Stomach (tissue), 9 donors: ENCODE measurements around the gene FZD4. TPM values are rescaled to one million over a fixed set of nuclear protein-coding genes. Genes with fewer than 3 reads are reported as not detected.

Experiments used
- DNase-seq, 2 donors: peaks; one replicate each; pipeline versions ENCODE4 v3.0.0 to v3.0.0-alpha.2; 2013 to 2019
- H3K27ac ChIP-seq, 5 donors: fragments of 200-600 bp in 4 of 5; sonication (generic) in 4 of 5; one replicate each; pipeline ENCODE4 v1.5.1; 2013 to 2019; ENCODE audit warnings: mild to moderate bottlenecking in 1 of 5, moderate library complexity in 1 of 5
- H3K27me3 ChIP-seq, 3 donors: fragments of 200-600 bp; sonication (generic); one replicate each; pipeline ENCODE4 v1.5.1; 2017 to 2019; ENCODE audit warnings: mixed run types in 1 of 3
- H3K36me3 ChIP-seq, 4 donors: fragments of 200-600 bp; sonication (generic); 1 replicate in 3 of 4; 2 replicates in 1 of 4; pipeline ENCODE4 v1.5.1; 2016 to 2019
- H3K4me1 ChIP-seq, 4 donors: fragments of 200-600 bp; sonication (generic); one replicate each; pipeline ENCODE4 v1.5.1; 2016 to 2019
- H3K4me3 ChIP-seq, 4 donors: fragments of 200-600 bp; sonication (generic) in 3 of 4; one replicate each; pipeline ENCODE4 v1.5.1; 2016 to 2019; ENCODE audit warnings: mild to moderate bottlenecking in 1 of 4
- H3K9me3 ChIP-seq, 4 donors: fragments of 200-600 bp; sonication (generic); one replicate each; pipeline ENCODE4 v1.5.1; 2016 to 2019
- CTCF ChIP-seq, 7 experiments: fragments of 450-650 bp in 4 of 7; fragments of 200-600 bp in 3 of 7; sonication (generic) in 3 of 7; IDR thresholded peaks; one replicate each; pipeline ENCODE4 v1.5.1; 2016 to 2019; ENCODE audit warnings: antibody characterized with exemption in 7 of 7, control low read depth in 2 of 7, mild to moderate bottlenecking in 1 of 7
- EP300 ChIP-seq: sonication (generic); formaldehyde crosslinking; IDR thresholded peaks from one replicate; pipeline ENCODE4 v1.6.1; 2017; ENCODE audit warnings: antibody characterized with exemption
- POLR2A ChIP-seq, 4 donors: fragments of 450-650 bp; IDR thresholded peaks; one replicate each; pipeline ENCODE4 v1.6.1; 2016; ENCODE audit warnings: antibody characterized with exemption in 4 of 4, control low read depth in 2 of 4, mild to moderate bottlenecking in 1 of 4, moderate library complexity in 1 of 4
- POLR2AphosphoS5 ChIP-seq, 3 donors: sonication (generic); formaldehyde crosslinking; IDR thresholded peaks; one replicate each; pipeline ENCODE4 v1.6.1; 2016; ENCODE audit warnings: antibody characterized with exemption in 3 of 3
- WGBS, 5 donors: extraction: QIAGEN DNeasy Blood & Tissue Kit in 3 of 5; methylation state at CpG; one replicate each; pipeline versions ENCODE4 v1.1.5 to v1.1.7; 2013 to 2018; 5-methylcytosine and 5-hydroxymethylcytosine counted together
- intact Hi-C: fragments of 100-400 bp; cut with DNase I; formaldehyde crosslinking; loops from one replicate; pipeline ENCODE4 v1.15.1; 2023; ENCODE audit warnings: low total_unique reads
- polyA plus RNA-seq, 3 donors: library from polyadenylated mRNA; stranded (reverse); fragments of 200-250 nt; gene quantifications; one replicate each; pipeline ENCODE4 v1.2.3, GENCODE V29; 2013
- total RNA-seq, 5 donors: library from RNA; depleted of rRNA; stranded (reverse); fragments of >200 nt; gene quantifications; one replicate each; pipeline versions ENCODE4 v1.1.0 to v1.2.3, GENCODE V29; 2014 to 2016
- donor health status: healthy with polysubstance abuse.
- donor health status: Bipolar disorder and iron deficiency.
- donor health status: healthy.

Gene FZD4
- total and polyA plus RNA-seq, 8 donors, result 2.4 to 55.8 (median 12.0) TPM

GRCh38 chr11:86990515-86990914, 35.3 kb upstream of the FZD4 start:
- WGBS, 5 donors, result 53 to 70% (median 63%) methylated on average over 3 of the region's 3 CpGs
- no peak for DNase-seq
- TF ChIP-seq CTCF (IDR thresholded peaks at IDR 0.05) (no peak), POLR2A (IDR thresholded peaks at IDR 0.05) (no peak), EP300 (no peak), POLR2AphosphoS5 (IDR thresholded peaks at IDR 0.05) (no peak)
- H3K9me3 ChIP-seq, result no peaks in the 10 kb centered on the region
- H3K4me3 ChIP-seq, result no peak overlapping the region
- peaks cover 0 to 11% (median 0%) of the 10 kb centered on the region in 4 donors for H3K4me1 ChIP-seq
- intact Hi-C loops, result no loop called here
- H3K36me3 ChIP-seq, result no peaks in the 10 kb centered on the region
- no peak overlapping the region for H3K27ac ChIP-seq
- H3K27me3 ChIP-seq, result no peaks in the 10 kb centered on the region

DNA sequence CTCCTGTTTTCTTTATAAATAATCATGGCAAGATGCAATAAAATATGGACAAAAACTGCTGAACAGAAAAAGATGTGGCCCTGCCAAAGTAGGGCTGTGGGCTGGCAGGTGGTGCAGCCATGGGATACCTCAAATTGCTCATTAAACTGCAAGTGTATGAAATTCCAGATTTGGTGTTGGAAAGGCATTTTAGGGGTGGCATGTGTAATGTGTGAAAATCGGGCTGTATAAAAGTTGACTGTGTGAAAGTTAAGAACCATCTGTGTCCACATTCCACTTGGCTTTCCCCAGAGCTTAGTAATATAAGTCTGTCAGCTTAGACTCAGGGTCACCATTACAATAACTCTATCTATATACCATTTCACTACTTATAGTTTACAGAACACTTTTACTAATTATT, 34.8 kb upstream of the FZD4 start:
- no peak for DNase-seq
- intact Hi-C loops, result no loop called here
- H3K36me3 ChIP-seq, result no peaks in the 10 kb centered on the region
- peaks cover 0 to 11% (median 0%) of the 10 kb centered on the region in 4 donors for H3K4me1 ChIP-seq
- no peak overlapping the region for H3K27ac ChIP-seq
- H3K27me3 ChIP-seq, result no peaks in the 10 kb centered on the region
- H3K9me3 ChIP-seq, result no peaks in the 10 kb centered on the region
- H3K4me3 ChIP-seq, result no peak overlapping the region
- WGBS, 5 donors, result 24 to 35% (median 28%) methylated on average over 1 of the region's 1 CpG
- TF ChIP-seq EP300 (no peak), POLR2AphosphoS5 (IDR thresholded peaks at IDR 0.05) (no peak), CTCF (IDR thresholded peaks at IDR 0.05) (no peak), POLR2A (IDR thresholded peaks at IDR 0.05) (no peak)

DNA sequence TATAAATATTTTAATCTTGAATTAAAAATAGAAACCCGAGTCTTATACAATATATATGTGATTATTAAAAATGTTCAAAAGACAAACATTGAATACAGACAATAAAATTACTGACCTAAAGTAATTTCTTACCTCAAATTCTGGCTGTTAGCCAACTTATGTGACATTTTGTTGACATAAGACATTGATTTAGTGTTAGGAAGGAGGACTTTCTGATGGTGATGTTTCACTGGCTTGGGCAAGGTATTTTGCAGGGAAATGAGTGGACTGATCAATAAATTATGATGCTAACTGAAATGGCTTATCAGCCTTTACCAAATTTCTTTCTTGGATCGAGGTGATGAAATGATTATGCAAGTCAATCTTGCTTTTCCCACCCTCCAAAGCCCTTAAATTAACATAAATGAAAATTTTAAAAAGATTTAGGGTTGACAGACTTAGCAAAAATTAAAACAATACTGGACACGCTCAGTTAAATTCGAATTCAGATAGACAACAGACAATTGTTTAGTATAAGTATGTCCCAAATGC, 33.2 kb upstream of the FZD4 start:
- intact Hi-C loops, result no loop called here
- Histone ChIP-seq H3K9me3 (no peaks in the 10 kb centered on the region), H3K4me3 (no peak overlapping the region), H3K36me3 (no peaks in the 10 kb centered on the region), H3K4me1 (peaks cover 0 to 11% (median 0%) of the 10 kb centered on the region in 4 donors), H3K27ac (no peak overlapping the region), H3K27me3 (no peaks in the 10 kb centered on the region)
- DNase-seq, result no peak
- WGBS, 5 donors, result 63 to 77% (median 72%) methylated on average over 4 of the region's 4 CpGs
- TF ChIP-seq POLR2A (IDR thresholded peaks at IDR 0.05) (no peak), CTCF (IDR thresholded peaks at IDR 0.05) (no peak), EP300 (no peak), POLR2AphosphoS5 (IDR thresholded peaks at IDR 0.05) (no peak)

GRCh38 chr11:86987679-86988078, 32.5 kb upstream of the FZD4 start:
- H3K27me3 ChIP-seq, result no peaks in the 10 kb centered on the region
- no peaks in the 10 kb centered on the region for H3K36me3 ChIP-seq
- peaks cover 0 to 18% (median 5%) of the 10 kb centered on the region in 4 donors for H3K4me1 ChIP-seq
- no peak for DNase-seq
- 74 to 85% (median 83%) methylated on average over 1 of the region's 1 CpG for WGBS, 5 donors
- no peak overlapping the region for H3K27ac ChIP-seq
- H3K4me3 ChIP-seq, result no peak overlapping the region
- no peak for TF ChIP-seq CTCF (IDR thresholded peaks at IDR 0.05)
- no peak for TF ChIP-seq EP300
- TF ChIP-seq POLR2A (IDR thresholded peaks at IDR 0.05), result no peak
- TF ChIP-seq POLR2AphosphoS5 (IDR thresholded peaks at IDR 0.05), result no peak
- intact Hi-C loops, result no loop called here
- H3K9me3 ChIP-seq, result no peaks in the 10 kb centered on the region
